Stomach (tissue), 9 donors: ENCODE measurements around the gene BEST1. TPM values are rescaled to one million over a fixed set of nuclear protein-coding genes. Genes with fewer than 3 reads are reported as not detected.
A peak's percentile ranks its signal among the peaks of the same experiment; 100 is the strongest.
"Not testable (repeated sequence)": the region's sequence is repeated elsewhere in the genome, so short reads cannot be mapped to it uniquely, and the experiment has no call there.

ENCODE experiments used
- DNase-seq, 2 donors: peaks; one replicate each; pipeline versions ENCODE4 v3.0.0 to v3.0.0-alpha.2; 2013 to 2019
- H3K27ac ChIP-seq, 5 donors: fragments of 200-600 bp in 4 of 5; sonication (generic) in 4 of 5; one replicate each; pipeline ENCODE4 v1.5.1; 2013 to 2019; ENCODE audit warnings: mild to moderate bottlenecking in 1 of 5, moderate library complexity in 1 of 5
- H3K27me3 ChIP-seq, 3 donors: fragments of 200-600 bp; sonication (generic); one replicate each; pipeline ENCODE4 v1.5.1; 2017 to 2019; ENCODE audit warnings: mixed run types in 1 of 3
- H3K36me3 ChIP-seq, 4 donors: fragments of 200-600 bp; sonication (generic); 1 replicate in 3 of 4; 2 replicates in 1 of 4; pipeline ENCODE4 v1.5.1; 2016 to 2019
- H3K4me1 ChIP-seq, 4 donors: fragments of 200-600 bp; sonication (generic); one replicate each; pipeline ENCODE4 v1.5.1; 2016 to 2019
- H3K4me3 ChIP-seq, 4 donors: fragments of 200-600 bp; sonication (generic) in 3 of 4; one replicate each; pipeline ENCODE4 v1.5.1; 2016 to 2019; ENCODE audit warnings: mild to moderate bottlenecking in 1 of 4
- H3K9me3 ChIP-seq, 4 donors: fragments of 200-600 bp; sonication (generic); one replicate each; pipeline ENCODE4 v1.5.1; 2016 to 2019
- CTCF ChIP-seq, 7 experiments: fragments of 450-650 bp in 4 of 7; fragments of 200-600 bp in 3 of 7; sonication (generic) in 3 of 7; IDR thresholded peaks; one replicate each; pipeline ENCODE4 v1.5.1; 2016 to 2019; ENCODE audit warnings: antibody characterized with exemption in 7 of 7, control low read depth in 2 of 7, mild to moderate bottlenecking in 1 of 7
- EP300 ChIP-seq: sonication (generic); formaldehyde crosslinking; IDR thresholded peaks from one replicate; pipeline ENCODE4 v1.6.1; 2017; ENCODE audit warnings: antibody characterized with exemption
- POLR2A ChIP-seq, 4 donors: fragments of 450-650 bp; IDR thresholded peaks; one replicate each; pipeline ENCODE4 v1.6.1; 2016; ENCODE audit warnings: antibody characterized with exemption in 4 of 4, control low read depth in 2 of 4, mild to moderate bottlenecking in 1 of 4, moderate library complexity in 1 of 4
- POLR2AphosphoS5 ChIP-seq, 3 donors: sonication (generic); formaldehyde crosslinking; IDR thresholded peaks; one replicate each; pipeline ENCODE4 v1.6.1; 2016; ENCODE audit warnings: antibody characterized with exemption in 3 of 3
- WGBS, 5 donors: extraction: QIAGEN DNeasy Blood & Tissue Kit in 3 of 5; methylation state at CpG; one replicate each; pipeline versions ENCODE4 v1.1.5 to v1.1.7; 2013 to 2018; 5-methylcytosine and 5-hydroxymethylcytosine counted together
- intact Hi-C: fragments of 100-400 bp; cut with DNase I; formaldehyde crosslinking; loops from one replicate; pipeline ENCODE4 v1.15.1; 2023; ENCODE audit warnings: low total_unique reads
- polyA plus RNA-seq, 3 donors: library from polyadenylated mRNA; stranded (reverse); fragments of 200-250 nt; gene quantifications; one replicate each; pipeline ENCODE4 v1.2.3, GENCODE V29; 2013
- total RNA-seq, 5 donors: library from RNA; depleted of rRNA; stranded (reverse); fragments of >200 nt; gene quantifications; one replicate each; pipeline versions ENCODE4 v1.1.0 to v1.2.3, GENCODE V29; 2014 to 2016
- donor health status: healthy with polysubstance abuse.
- donor health status: Bipolar disorder and iron deficiency.
- donor health status: healthy.

Gene BEST1
- total and polyA plus RNA-seq, 8 donors, result 1.2 to 27.4 (median 3.7) TPM; not detected in 1

- no peaks in the 10 kb centered on the region for H3K36me3 ChIP-seq
- peaks cover 21 to 49% (median 33%) of the 10 kb centered on the region in 4 donors for H3K4me1 ChIP-seq
- H3K27ac ChIP-seq, result no peak overlapping the region
- 90 to 95% (median 94%) methylated on average over 11 of the region's 11 CpGs for WGBS, 5 donors
- TF ChIP-seq POLR2AphosphoS5 (IDR thresholded peaks at IDR 0.05), result no peak
- TF ChIP-seq CTCF (IDR thresholded peaks at IDR 0.05), result no peak
- TF ChIP-seq POLR2A (IDR thresholded peaks at IDR 0.05), result no peak
- no peak for TF ChIP-seq EP300
- no peaks in the 10 kb centered on the region for H3K9me3 ChIP-seq
- H3K27me3 ChIP-seq, result peaks cover 0 to 19% (median 12%) of the 10 kb centered on the region in 3 donors
- DNase-seq, result no peak
- intact Hi-C loops, result loop anchor here (10.0 kb wide), 2 partner anchors 113 to 137 kb away; partner anchors contain the start of gene FADS1
- no peak overlapping the region for H3K4me3 ChIP-seq
These were observed 1.5 kb downstream of the BEST1 start for GRCh38 chr11:61951484-61952135.

- WGBS, 5 donors, result 74 to 88% (median 81%) methylated on average over 3 of the region's 3 CpGs
- Histone ChIP-seq H3K4me3 (no peak overlapping the region), H3K27me3 (peaks cover 0 to 19% (median 12%) of the 10 kb centered on the region in 3 donors), H3K27ac (no peak overlapping the region), H3K36me3 (peaks cover 0 to under 1% (median 0%) of the 10 kb centered on the region in 4 donors), H3K4me1 (peaks cover 17 to 47% (median 26%) of the 10 kb centered on the region in 4 donors), H3K9me3 (no peaks in the 10 kb centered on the region)
- TF ChIP-seq POLR2AphosphoS5 (IDR thresholded peaks at IDR 0.05), result no peak
- no peak for TF ChIP-seq POLR2A (IDR thresholded peaks at IDR 0.05)
- no peak for TF ChIP-seq EP300
- no peak for TF ChIP-seq CTCF (IDR thresholded peaks at IDR 0.05)
- intact Hi-C loops, result loop anchor here (10.0 kb wide), 2 partner anchors 112 to 138 kb away; partner anchors contain the start of gene FADS1
- DNase-seq, result no peak
These were observed 2.7 kb downstream of the BEST1 start for GRCh38 chr11:61952882-61953281.

GRCh38 chr11:61953632-61954031 is 3.5 kb downstream of the BEST1 start:
- not testable (repeated sequence) for H3K27ac ChIP-seq, H3K9me3 ChIP-seq, H3K36me3 ChIP-seq, H3K4me3 ChIP-seq, DNase-seq
- H3K27me3 ChIP-seq, result peaks cover 0 to 19% (median 12%) of the 10 kb centered on the region in 3 donors
- H3K4me1 ChIP-seq, result peaks cover 17 to 48% (median 24%) of the 10 kb centered on the region in 4 donors
- 89 to 93% (median 91%) methylated on average over 5 of the region's 5 CpGs for WGBS, 5 donors
- intact Hi-C loops, result loop anchor here (10.0 kb wide), 2 partner anchors 111 to 139 kb away; partner anchors contain the start of gene FADS1

- Histone ChIP-seq H3K36me3 (peaks cover 0 to 12% (median 4%) of the 10 kb centered on the region in 4 donors), H3K4me3 (peak overlapping the region in 2 of 4 donors; percentile 36 to 48), H3K27ac (peak overlapping the region in 4 of 5 donors; percentile 65 to 84 (median 83)), H3K27me3 (peaks cover 0 to 19% (median 12%) of the 10 kb centered on the region in 3 donors), H3K9me3 (no peaks in the 10 kb centered on the region), H3K4me1 (peaks cover 16 to 48% (median 21%) of the 10 kb centered on the region in 4 donors)
- 92 to 96% (median 94%) methylated on average over 9 of the region's 9 CpGs for WGBS, 5 donors
- TF ChIP-seq EP300 (no peak), CTCF (IDR thresholded peaks at IDR 0.05) (no peak), POLR2AphosphoS5 (IDR thresholded peaks at IDR 0.05) (no peak), POLR2A (IDR thresholded peaks at IDR 0.05) (no peak)
- DNase-seq, result no peak
- intact Hi-C loops, result loop anchor here (10.0 kb wide), 2 partner anchors 111 to 139 kb away; partner anchors contain the start of gene FADS1
These were observed 4.1 kb downstream of the BEST1 start for GRCh38 chr11:61954106-61954850.
